GM12878 (cell line): ENCODE data around the gene ACOT13. TPM values are rescaled to one million over a fixed set of nuclear protein-coding genes. Genes with fewer than 3 reads are reported as not detected.

ENCODE experiments used
- ETV6 ChIP-seq, 2 experiments: fragments of 450-650 bp in 1 of 2; IDR thresholded peaks in 1 of 2; conservative IDR thresholded peaks in 1 of 2; 2 replicates each; pipeline ENCODE4 v1.6.1; 2014; ENCODE audit warnings: antibody characterized with exemption in 1 of 2, borderline replicate concordance in 1 of 2, low read depth in 1 of 2, mild to moderate bottlenecking in 1 of 2, moderate library complexity in 1 of 2
- IRF4 ChIP-seq: IDR thresholded peaks from 2 replicates; pipeline ENCODE4 v1.6.1; 2011; ENCODE audit warnings: low read depth, low read length
- NKRF ChIP-seq: fragments of 450-650 bp; conservative IDR thresholded peaks from 2 replicates; pipeline ENCODE4 v1.6.1; 2017; ENCODE audit warnings: mild to moderate bottlenecking, moderate library complexity
- RB1 ChIP-seq: fragments of 450-650 bp; formaldehyde crosslinking; IDR thresholded peaks from 2 replicates; pipeline ENCODE4 v1.6.1; 2017; ENCODE audit warnings: mild to moderate bottlenecking, borderline replicate concordance
- RFX5 ChIP-seq: IDR thresholded peaks from 2 replicates; pipeline ENCODE4 v1.6.1; 2011; ENCODE audit warnings: low read depth, low read length, improper control_type of control experiment
- ZBTB11 ChIP-seq: fragments of 450-650 bp; formaldehyde crosslinking; IDR thresholded peaks from 2 replicates; pipeline ENCODE4 v1.5.0; 2022; ENCODE audit warnings: mild to moderate bottlenecking, missing genetic modification characterization
- polyA plus RNA-seq, 11 experiments: library from polyadenylated mRNA; depleted of rRNA in 4 of 11; unstranded in 6 of 11; stranded (reverse) in 5 of 11; fragments of >200 nt; fragmentation: Nextera tagmentation in 4 of 11; fragmentation: Illumina TruSeq in 1 of 11; extraction: Ambion mirVana in 4 of 11; extraction: Trizol in 1 of 11; gene quantifications; 1 replicate in 1 of 11; 2 replicates in 10 of 11; pipeline versions ENCODE4 v1.2.1 to v1.2.3, GENCODE V29; 2011 to 2016; ENCODE audit warnings: inconsistent platforms in 2 of 11, missing spikeins in 2 of 11, low read depth in 1 of 11
- total RNA-seq, 4 experiments: library from RNA; depleted of rRNA in 3 of 4; stranded (reverse); fragments of >200 nt in 3 of 4; fragmentation: Illumina TruSeq in 1 of 4; extraction: Trizol in 1 of 4; gene quantifications; 2 replicates each; pipeline versions ENCODE4 v1.2.1 to v1.2.3, GENCODE V29; 2013 to 2021

ACOT13 gene
- total and polyA plus RNA-seq, 10 of the 15 experiments (the other 5 are each of a cell fraction or from before 2014, with no cell fraction given) = 6.0 to 60.6 (median 36.6) TPM

- peak; percentile 73; the same call in 1 of the 2 replicates for TF ChIP-seq NKRF
- no peak for TF ChIP-seq ETV6 (conservative IDR thresholded peaks at IDR 0.05 in 1 of 2, IDR thresholded peaks at IDR 0.05 in 1 of 2; ENCODE audit: borderline replicate concordance in 1 of 2, low read depth in 1 of 2)
- TF ChIP-seq RFX5 = peak; percentile 48; the same call in 1 of the 2 replicates
- no peak for TF ChIP-seq ZBTB11
- no peak; the same call in 1 of the 2 replicates for TF ChIP-seq RB1
- no peak for TF ChIP-seq IRF4
Measured at GRCh38 chr6:24720604-24721460, 54.0 kb downstream of the ACOT13 start (continued).
